IPS-15b (cell line): ENCODE measurements around the gene TMEM109.

ENCODE experiments used
- H3K27me3 ChIP-seq: one replicate; pipeline ENCODE4 v1.6.1; 2013; ENCODE audit warnings: low read length; ENCODE audit not compliant: control insufficient read depth, insufficient read depth
- H3K36me3 ChIP-seq: one replicate; pipeline ENCODE4 v1.6.1; 2013; ENCODE audit warnings: low read length; ENCODE audit not compliant: control insufficient read depth, insufficient read depth
- H3K4me1 ChIP-seq: one replicate; pipeline ENCODE4 v1.6.1; 2013; ENCODE audit warnings: mild to moderate bottlenecking, low read length; ENCODE audit not compliant: control insufficient read depth, insufficient read depth
- H3K4me3 ChIP-seq: one replicate; pipeline ENCODE4 v1.5.1; 2013; ENCODE audit warnings: low read depth, low read length
- H3K9ac ChIP-seq: one replicate; pipeline ENCODE4 v1.6.1; 2013; ENCODE audit warnings: low read depth, mild to moderate bottlenecking, low read length
- H3K9me3 ChIP-seq: one replicate; pipeline ENCODE4 v1.6.1; 2013; ENCODE audit warnings: mild to moderate bottlenecking, low read length; ENCODE audit not compliant: control insufficient read depth, insufficient read depth

TMEM109 gene

GRCh38 chr11:60953781-60954180, 39.8 kb downstream of the TMEM109 start:
- no peaks in the 10 kb centered on the region for H3K4me1 ChIP-seq
- no peak overlapping the region for H3K9ac ChIP-seq
- H3K9me3 ChIP-seq = no peaks in the 10 kb centered on the region
- H3K36me3 ChIP-seq = no peaks in the 10 kb centered on the region
- H3K4me3 ChIP-seq = no peak overlapping the region
- peaks cover 20% of the 10 kb centered on the region for H3K27me3 ChIP-seq

DNA sequence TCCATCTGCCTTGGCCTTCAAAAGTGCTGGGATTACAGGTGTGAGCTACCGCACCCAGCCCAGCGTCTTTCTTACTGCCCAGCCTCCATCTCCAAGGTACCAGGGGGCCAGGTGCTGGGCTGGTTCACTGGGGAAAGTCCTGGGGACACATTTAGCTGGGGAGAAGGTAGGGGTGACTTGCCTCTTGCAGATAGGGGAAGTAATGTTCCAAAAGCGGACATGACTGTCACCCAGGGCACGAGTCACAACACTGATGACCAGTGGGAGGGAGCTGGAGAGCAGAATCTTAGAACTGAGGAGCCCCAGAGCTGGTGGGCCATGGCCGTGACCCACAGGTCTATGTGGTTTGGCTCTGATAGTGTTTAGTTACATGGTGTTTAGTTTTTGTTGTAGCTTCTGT, 40.5 kb downstream of the TMEM109 start:
- peaks cover 20% of the 10 kb centered on the region for H3K27me3 ChIP-seq
- H3K4me1 ChIP-seq = no peaks in the 10 kb centered on the region
- H3K4me3 ChIP-seq = no peak overlapping the region
- no peaks in the 10 kb centered on the region for H3K9me3 ChIP-seq
- no peaks in the 10 kb centered on the region for H3K36me3 ChIP-seq
- H3K9ac ChIP-seq = no peak overlapping the region

GRCh38 chr11:60955571-60955970, 41.6 kb downstream of the TMEM109 start:
- H3K27me3 ChIP-seq = peaks cover 13% of the 10 kb centered on the region
- no peaks in the 10 kb centered on the region for H3K9me3 ChIP-seq
- H3K4me1 ChIP-seq = no peaks in the 10 kb centered on the region
- H3K9ac ChIP-seq = no peak overlapping the region
- H3K36me3 ChIP-seq = no peaks in the 10 kb centered on the region
- H3K4me3 ChIP-seq = no peak overlapping the region

- H3K4me3 ChIP-seq = no peak overlapping the region
- no peaks in the 10 kb centered on the region for H3K36me3 ChIP-seq
- H3K27me3 ChIP-seq = peaks cover 10% of the 10 kb centered on the region
- no peaks in the 10 kb centered on the region for H3K4me1 ChIP-seq
- H3K9me3 ChIP-seq = no peaks in the 10 kb centered on the region
- H3K9ac ChIP-seq = no peak overlapping the region
Observed at GRCh38 chr11:60957188-60957587, 43.2 kb downstream of the TMEM109 start.

DNA sequence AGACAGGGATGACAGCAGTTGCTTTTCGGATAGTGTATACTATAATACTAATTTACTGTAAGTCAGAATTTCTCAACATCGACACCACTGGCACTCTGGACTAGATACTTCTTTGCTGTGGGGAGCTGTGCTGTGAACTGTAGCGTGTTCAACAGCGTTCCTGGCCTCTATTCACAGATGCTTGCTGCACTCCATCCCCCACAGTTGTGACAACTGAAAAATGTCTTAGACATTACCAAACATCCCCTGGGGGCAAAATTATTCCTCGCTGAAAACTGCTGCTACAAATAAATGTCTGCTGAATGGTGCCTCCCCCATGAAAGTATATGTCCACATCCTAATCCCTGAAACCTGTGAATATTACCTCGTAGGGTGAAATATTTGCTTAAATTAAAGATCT, 45.5 kb downstream of the TMEM109 start:
- Histone ChIP-seq H3K27me3 (peaks cover 3% of the 10 kb centered on the region), H3K4me1 (no peaks in the 10 kb centered on the region), H3K9me3 (no peaks in the 10 kb centered on the region), H3K36me3 (no peaks in the 10 kb centered on the region), H3K9ac (no peak overlapping the region), H3K4me3 (no peak overlapping the region)

DNA sequence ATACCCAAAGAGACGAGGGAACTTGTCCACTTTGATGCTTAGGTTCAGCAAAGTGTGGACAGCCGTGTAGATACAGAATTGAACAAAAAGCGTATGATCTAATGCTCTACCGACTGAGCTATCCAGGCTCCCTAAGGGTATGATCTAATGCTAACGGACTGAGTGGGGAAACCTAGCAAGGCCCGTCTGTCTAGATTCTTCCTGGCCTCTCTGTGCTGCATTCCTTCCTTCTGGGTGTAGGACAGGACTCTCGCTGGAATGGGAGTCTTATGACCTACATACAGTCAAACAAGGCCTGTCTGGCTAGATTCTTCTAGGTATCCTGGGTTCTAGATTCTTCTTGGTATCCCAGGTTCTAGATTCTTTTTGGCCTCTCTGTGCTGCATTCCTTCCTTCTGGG, 46.4 kb downstream of the TMEM109 start:
- Histone ChIP-seq H3K4me1 (no peaks in the 10 kb centered on the region), H3K4me3 (no peak overlapping the region), H3K36me3 (no peaks in the 10 kb centered on the region), H3K9me3 (no peaks in the 10 kb centered on the region), H3K9ac (no peak overlapping the region), H3K27me3 (peaks cover 3% of the 10 kb centered on the region)

DNA sequence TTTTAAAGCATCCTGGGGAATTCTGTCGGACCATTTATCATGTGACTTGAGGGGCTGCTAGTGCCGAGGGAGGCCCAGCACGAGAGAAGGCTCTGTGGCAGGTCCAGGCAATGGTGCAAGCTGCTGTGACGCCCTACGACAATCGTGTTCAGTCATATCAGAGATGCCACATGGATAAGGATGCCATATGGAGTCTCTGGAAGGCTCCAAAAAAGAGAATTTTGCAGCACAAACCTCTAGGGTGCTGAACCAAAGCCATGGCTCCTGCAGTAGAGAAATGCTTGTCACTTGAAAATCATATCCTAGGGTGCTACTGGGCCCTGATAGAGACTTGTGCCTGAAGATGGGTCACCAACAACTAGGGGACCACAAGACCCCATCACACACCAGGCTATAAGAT, 50.8 kb downstream of the TMEM109 start:
- Histone ChIP-seq H3K9ac (no peak overlapping the region), H3K9me3 (no peaks in the 10 kb centered on the region), H3K4me1 (no peaks in the 10 kb centered on the region), H3K4me3 (no peak overlapping the region), H3K27me3 (peaks cover 5% of the 10 kb centered on the region), H3K36me3 (no peaks in the 10 kb centered on the region)

- Histone ChIP-seq H3K4me3 (no peak overlapping the region), H3K36me3 (no peaks in the 10 kb centered on the region), H3K9me3 (no peaks in the 10 kb centered on the region), H3K4me1 (no peaks in the 10 kb centered on the region), H3K27me3 (peaks cover 2% of the 10 kb centered on the region), H3K9ac (no peak overlapping the region)
Observed at GRCh38 chr11:60966890-60967289, 52.9 kb downstream of the TMEM109 start.

DNA sequence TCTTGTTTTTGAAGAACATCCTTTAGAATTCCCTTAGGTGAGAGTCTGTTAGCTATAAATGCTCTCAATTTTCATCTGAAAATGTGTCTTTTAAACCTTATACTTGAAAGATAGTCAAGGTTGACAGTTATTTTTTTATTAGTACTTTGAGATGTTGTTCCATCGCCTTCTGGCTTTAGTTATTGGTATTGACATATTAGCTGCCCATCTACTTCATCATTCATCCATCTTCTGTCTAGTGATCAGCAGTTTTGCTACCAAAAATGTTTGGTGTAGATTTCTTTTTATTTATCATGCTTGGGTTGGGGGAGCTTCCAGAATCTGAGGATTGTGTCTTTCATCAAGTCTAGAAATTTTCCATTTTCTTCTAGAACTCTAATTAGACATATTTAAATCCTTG, 54.3 kb downstream of the TMEM109 start:
- H3K36me3 ChIP-seq = no peaks in the 10 kb centered on the region
- peaks cover 2% of the 10 kb centered on the region for H3K27me3 ChIP-seq
- H3K4me1 ChIP-seq = no peaks in the 10 kb centered on the region

GRCh38 chr11:60970369-60970774, 56.4 kb downstream of the TMEM109 start:
- H3K9ac ChIP-seq = no peak overlapping the region
- H3K4me3 ChIP-seq = no peak overlapping the region
- H3K36me3 ChIP-seq = no peaks in the 10 kb centered on the region
- H3K9me3 ChIP-seq = no peaks in the 10 kb centered on the region
- H3K27me3 ChIP-seq = peaks cover 2% of the 10 kb centered on the region
- H3K4me1 ChIP-seq = no peaks in the 10 kb centered on the region

More for the DNA sequence above, 54.3 kb downstream of the TMEM109 start:
- Histone ChIP-seq H3K4me3 (no peak overlapping the region), H3K9ac (no peak overlapping the region), H3K9me3 (no peaks in the 10 kb centered on the region)

DNA sequence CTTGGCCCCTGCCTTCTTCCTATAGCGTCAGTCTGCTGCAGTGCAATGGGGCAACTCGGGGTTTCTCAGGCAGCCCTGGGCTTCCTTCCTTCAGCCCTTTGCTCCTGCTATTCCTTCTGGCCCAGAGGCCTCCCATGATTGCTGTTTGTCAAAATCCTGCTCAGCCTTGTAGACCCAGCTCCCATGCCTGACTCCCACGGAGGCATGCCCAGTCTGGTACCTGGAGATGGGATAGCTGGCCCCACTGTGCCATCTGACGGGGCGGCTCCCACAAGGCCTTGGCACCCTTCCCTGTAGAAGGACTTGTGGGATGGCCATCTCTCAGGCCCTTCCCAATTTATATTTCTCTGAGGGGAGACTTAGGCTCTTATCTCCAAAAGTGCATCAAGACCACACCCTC, 56.9 kb downstream of the TMEM109 start:
- no peak overlapping the region for H3K4me3 ChIP-seq
- no peaks in the 10 kb centered on the region for H3K9me3 ChIP-seq
- no peak overlapping the region for H3K9ac ChIP-seq
- no peaks in the 10 kb centered on the region for H3K4me1 ChIP-seq
- H3K36me3 ChIP-seq = no peaks in the 10 kb centered on the region
- H3K27me3 ChIP-seq = peaks cover 2% of the 10 kb centered on the region

DNA sequence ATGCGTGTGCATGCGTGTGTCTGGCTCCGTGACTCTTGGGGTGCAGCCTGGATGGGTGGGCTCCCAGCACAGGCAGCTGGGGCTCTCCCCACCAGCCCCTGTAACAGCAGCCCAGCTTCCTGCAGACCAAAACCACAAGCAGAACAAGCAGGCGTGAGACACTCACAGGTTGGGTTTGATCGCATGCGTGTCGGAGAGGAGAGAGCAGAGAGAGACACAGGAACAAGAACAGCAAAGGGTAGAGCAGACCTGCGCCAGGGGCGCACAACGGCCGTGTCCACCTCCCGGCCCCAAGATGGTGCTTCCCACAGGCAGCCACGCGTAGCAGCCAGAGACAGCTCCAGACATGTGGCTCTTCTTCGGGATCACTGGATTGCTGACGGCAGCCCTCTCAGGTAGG, 57.6 kb downstream of the TMEM109 start, which contains the start of gene CD6:
Gene CD6 (plus strand): TSS at position 161 of the 400 bp plus-strand sequence. CDS start 186 bp downstream, at position 347.
- H3K36me3 ChIP-seq = no peaks in the 10 kb centered on the region
- no peaks in the 10 kb centered on the region for H3K4me1 ChIP-seq
- no peak within 1 kb of the TSS for H3K9ac ChIP-seq
- H3K9me3 ChIP-seq = no peaks in the 10 kb centered on the region
- H3K27me3 ChIP-seq = peaks cover 2% of the 10 kb centered on the region
- H3K4me3 ChIP-seq = no peak within 1 kb of the TSS
